Embryonic facial prominence (tissue), 1 donor: ENCODE results near the gene ADCY3.
"Not testable (repeated sequence)": the region's sequence is repeated elsewhere in the genome, so short reads cannot be mapped to it uniquely, and the experiment has no call there.

ENCODE experiments used
- DNase-seq: peaks from one replicate; pipeline ENCODE4 v3.0.0-alpha.2; 2016; ENCODE audit errors: extremely low spot score

Gene ADCY3

GRCh38 chr2:24809316-24810007, 110.6 kb downstream of the ADCY3 start:
- DNase-seq, result no peak

GRCh38 chr2:24806661-24807036, 113.4 kb downstream of the ADCY3 start:
- no peak for DNase-seq

GRCh38 chr2:24805811-24806660, 114.0 kb downstream of the ADCY3 start:
- DNase-seq, result not testable (repeated sequence)

GRCh38 chr2:24800487-24800886, 119.5 kb downstream of the ADCY3 start:
- DNase-seq, result not testable (repeated sequence)

- DNase-seq, result no peak
These were observed 122.4 kb downstream of the ADCY3 start for GRCh38 chr2:24797644-24798043.

GRCh38 chr2:24793761-24794435, 126.1 kb downstream of the ADCY3 start:
- no peak for DNase-seq

- peak; percentile 93 for DNase-seq
These were observed 126.9 kb downstream of the ADCY3 start, which contains the start of the genes CENPO and PTRHD1 for GRCh38 chr2:24792874-24793760. Gene CENPO (plus strand): TSS chr2:24793425. CDS start chr2:24793920, 495 bp downstream. Gene PTRHD1 (minus strand): TSS chr2:24793391. CDS start chr2:24793377, 14 bp downstream.

GRCh38 chr2:24792542-24792873, 127.5 kb downstream of the ADCY3 start:
- no peak for DNase-seq

- DNase-seq, result no peak
These were observed 128.6 kb downstream of the ADCY3 start for GRCh38 chr2:24791452-24791851.

GRCh38 chr2:24788816-24789215, 131.2 kb downstream of the ADCY3 start:
- no peak for DNase-seq

- DNase-seq, result no peak
These were observed 132.5 kb downstream of the ADCY3 start for GRCh38 chr2:24787532-24787931.

GRCh38 chr2:24785671-24786321, 134.2 kb downstream of the ADCY3 start:
- no peak for DNase-seq

GRCh38 chr2:24783641-24784040, 136.4 kb downstream of the ADCY3 start:
- no peak for DNase-seq

- no peak for DNase-seq
These were observed 140.9 kb downstream of the ADCY3 start for GRCh38 chr2:24779116-24779515.

GRCh38 chr2:24774373-24774772, 145.7 kb downstream of the ADCY3 start:
- DNase-seq, result no peak

GRCh38 chr2:24771764-24772586, 148.1 kb downstream of the ADCY3 start:
- no peak for DNase-seq

- no peak for DNase-seq
These were observed 149.0 kb downstream of the ADCY3 start for GRCh38 chr2:24771061-24771460.
